Left lung (tissue), 10 donors: ENCODE results near the gene WDR46. TPM values are rescaled to one million over a fixed set of nuclear protein-coding genes. Genes with fewer than 3 reads are reported as not detected.

ENCODE experiments used
- ATAC-seq: fragments of 200-7000 bp; cut with Tn5 transposase; one replicate; pipeline ENCODE4 v1.9.1; 2020; ENCODE audit warnings: moderate library complexity
- DNase-seq, 4 donors: peaks; one replicate each; pipeline ENCODE4 v3.0.0-alpha.2; 2013 to 2020
- H3K27ac ChIP-seq, 2 donors: fragments of 200-600 bp; sonication (generic) in 1 of 2; one replicate each; pipeline versions ENCODE4 v1.5.0 to v1.8.0; 2020 to 2021
- H3K27me3 ChIP-seq, 2 donors: fragments of 200-600 bp; sonication (generic) in 1 of 2; one replicate each; pipeline versions ENCODE4 v1.5.0 to v1.8.0; 2020 to 2021
- H3K36me3 ChIP-seq, 2 donors: fragments of 200-600 bp; sonication (generic) in 1 of 2; one replicate each; pipeline versions ENCODE4 v1.5.0 to v1.8.0; 2020 to 2021
- H3K4me1 ChIP-seq, 2 donors: fragments of 200-600 bp; one replicate each; pipeline ENCODE4 v1.8.0; 2021
- H3K4me3 ChIP-seq, 2 donors: fragments of 200-600 bp; sonication (generic) in 1 of 2; one replicate each; pipeline versions ENCODE4 v1.5.0 to v1.8.0; 2020 to 2021; ENCODE audit warnings: mild to moderate bottlenecking in 1 of 2
- H3K9me3 ChIP-seq, 2 donors: fragments of 200-600 bp; sonication (generic) in 1 of 2; one replicate each; pipeline versions ENCODE4 v1.5.0 to v1.8.0; 2020 to 2021
- CTCF ChIP-seq, 2 donors: fragments of 200-600 bp; sonication (generic) in 1 of 2; IDR thresholded peaks; one replicate each; pipeline versions ENCODE4 v1.5.0 to v1.8.0; 2021; ENCODE audit warnings: antibody characterized with exemption in 2 of 2
- intact Hi-C, 2 donors: fragments of 100-400 bp; cut with DNase I; formaldehyde crosslinking; loops; one replicate each; pipeline versions ENCODE4 v1.11.2 to v1.14.2; 2022
- polyA plus RNA-seq, 6 donors: library from polyadenylated mRNA; unstranded; fragments of 120-200 nt; gene quantifications; one replicate each; pipeline ENCODE4 v1.2.1, GENCODE V29; 2013; ENCODE audit not compliant: insufficient read length in 6 of 6
- total RNA-seq, 2 donors: library from RNA; stranded (reverse); fragmentation: NEBNext Ultra II Directional; extraction: Animal tissue kit (Norgen Biotek cat#: 25700); gene quantifications; one replicate each; pipeline ENCODE4 v1.2.1, GENCODE V29; 2021
- donor health status: DM: no; HTN: yes; CAD: no.
- donor health status: DM: no; HTN: no; CAD: no.

WDR46 gene
- total and polyA plus RNA-seq, 8 donors: 26.6 to 89.8 (median 64.2) TPM

- Histone ChIP-seq H3K36me3 (peaks cover 0 to 41% of the 10 kb centered on the region in 2 donors), H3K4me1 (peaks cover 20 to 73% of the 10 kb centered on the region in 2 donors), H3K4me3 (peak overlapping the region; percentile 81 to 97), H3K27me3 (no peaks in the 10 kb centered on the region), H3K27ac (peak overlapping the region; percentile 97 to 100), H3K9me3 (no peaks in the 10 kb centered on the region)
- peak; percentile 10 for ATAC-seq
- TF ChIP-seq CTCF (IDR thresholded peaks at IDR 0.05): no peak
- DNase-seq: peak in 3 of 4 donors; percentile 32 to 91 (median 72)
- intact Hi-C loops: loop anchor here in 1 of 2 donors (10.0 kb wide), 1 partner anchor 100 kb away; the partner anchor contains the start of genes CUTA and PHF1
These were observed 26.1 kb upstream of the WDR46 start for GRCh38 chr6:33314943-33315792.

GRCh38 chr6:33314515-33314942, 25.5 kb upstream of the WDR46 start:
- Histone ChIP-seq H3K36me3 (peaks cover 0 to 41% of the 10 kb centered on the region in 2 donors), H3K27me3 (no peaks in the 10 kb centered on the region), H3K4me3 (peak overlapping the region; percentile 81 to 97), H3K4me1 (peaks cover 20 to 72% of the 10 kb centered on the region in 2 donors), H3K27ac (peak overlapping the region; percentile 97 to 100), H3K9me3 (no peaks in the 10 kb centered on the region)
- TF ChIP-seq CTCF (IDR thresholded peaks at IDR 0.05): no peak
- intact Hi-C loops: loop anchor here in 1 of 2 donors (10.0 kb wide), 1 partner anchor 100 kb away; the partner anchor contains the start of genes CUTA and PHF1
- peak in 3 of 4 donors; percentile 63 to 87 (median 84) for DNase-seq
- peak; percentile 45 for ATAC-seq

- Histone ChIP-seq H3K36me3 (peaks cover 0 to 40% of the 10 kb centered on the region in 2 donors), H3K4me3 (peak within 1 kb of the TSS; percentile 81 to 97), H3K27ac (peak within 1 kb of the TSS; percentile 97 to 100), H3K27me3 (no peaks in the 10 kb centered on the region), H3K4me1 (peaks cover 20 to 65% of the 10 kb centered on the region in 2 donors), H3K9me3 (no peaks in the 10 kb centered on the region)
- intact Hi-C loops: loop anchor here in 1 of 2 donors (10.0 kb wide), 1 partner anchor 101 kb away; the partner anchor contains the start of genes CUTA and PHF1
- peak; percentile 63 to 89 (median 74) for DNase-seq
- TF ChIP-seq CTCF (IDR thresholded peaks at IDR 0.05): no peak
- ATAC-seq: peak; percentile 30
These were observed 24.9 kb upstream of the WDR46 start, which contains the start of gene TAPBP for GRCh38 chr6:33313709-33314514. TAPBP (minus strand) TSS chr6:33314078; CDS start chr6:33314041, 37 bp downstream.

GRCh38 chr6:33313105-33313708, 24.2 kb upstream of the WDR46 start:
- no peaks in the 10 kb centered on the region for H3K9me3 ChIP-seq
- DNase-seq: peak; percentile 42 to 92 (median 56)
- intact Hi-C loops: loop anchor here in 1 of 2 donors (10.0 kb wide), 1 partner anchor 102 kb away; the partner anchor contains the start of genes CUTA and PHF1

More at GRCh38 chr6:33313105-33313708, 24.2 kb upstream of the WDR46 start:
- Histone ChIP-seq H3K4me3 (peak overlapping the region; percentile 81 to 97), H3K27me3 (no peaks in the 10 kb centered on the region), H3K36me3 (peaks cover 0 to 42% of the 10 kb centered on the region in 2 donors), H3K27ac (peak overlapping the region; percentile 97 to 100), H3K4me1 (peaks cover 15 to 62% of the 10 kb centered on the region in 2 donors)
- TF ChIP-seq CTCF (IDR thresholded peaks at IDR 0.05): no peak
- ATAC-seq: peak; percentile 4
